GM19035 (cell line): ENCODE measurements around the gene PWWP3B.
"Not testable (repeated sequence)": the region's sequence is repeated elsewhere in the genome, so short reads cannot be mapped to it uniquely, and the experiment has no call there.

Experiments used
- ATAC-seq: cut with Tn5 transposase; IDR thresholded peaks from one replicate; pipeline ENCODE4 v1.9.1; 2021; ENCODE audit not compliant: unreplicated experiment

Gene PWWP3B

DNA sequence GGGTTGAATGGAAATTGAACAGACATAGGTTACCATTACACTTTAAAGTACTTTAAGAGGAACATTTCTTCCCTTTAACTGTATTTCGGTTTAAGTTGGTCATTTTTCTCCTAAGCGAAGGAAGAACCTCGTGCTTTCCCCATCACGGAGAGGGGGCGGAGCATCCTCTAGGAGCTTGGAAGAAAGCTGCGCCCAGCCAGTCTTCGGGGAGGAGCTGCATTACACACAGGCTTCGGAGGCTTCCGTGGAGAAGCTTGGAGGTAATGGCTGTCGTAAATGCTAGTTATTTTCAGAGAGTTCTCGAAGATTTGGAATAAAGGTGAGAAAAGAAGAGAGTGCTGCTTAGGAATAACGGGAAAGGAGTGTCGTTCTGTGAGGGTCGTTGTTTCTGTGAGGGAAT, at the start of gene PWWP3B:
Gene PWWP3B (plus strand): TSS at position 199 of the 400 bp plus-strand sequence. CDS start 37,128 bp downstream, outside the sequence.
- ATAC-seq: no peak

DNA sequence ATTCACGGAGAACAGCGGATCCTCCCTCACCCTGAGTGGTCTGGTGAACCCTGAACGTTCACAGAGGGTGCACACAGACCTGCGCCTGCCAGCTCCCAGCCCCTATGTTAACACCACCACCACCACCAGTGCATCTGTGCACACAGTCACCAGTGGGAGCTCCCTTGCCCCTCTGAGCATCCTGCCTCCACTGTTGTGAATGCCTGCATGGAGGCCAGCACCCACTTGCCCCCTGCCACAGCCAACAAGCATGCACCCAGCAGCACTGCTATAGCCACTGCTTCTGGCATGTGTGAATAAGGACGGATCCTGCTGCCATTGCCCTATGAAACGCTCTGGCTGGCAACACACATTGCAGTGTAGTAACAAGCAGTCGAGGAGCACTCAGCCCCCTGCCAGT, 29.1 kb upstream of the PWWP3B start:
- ATAC-seq: no peak

DNA sequence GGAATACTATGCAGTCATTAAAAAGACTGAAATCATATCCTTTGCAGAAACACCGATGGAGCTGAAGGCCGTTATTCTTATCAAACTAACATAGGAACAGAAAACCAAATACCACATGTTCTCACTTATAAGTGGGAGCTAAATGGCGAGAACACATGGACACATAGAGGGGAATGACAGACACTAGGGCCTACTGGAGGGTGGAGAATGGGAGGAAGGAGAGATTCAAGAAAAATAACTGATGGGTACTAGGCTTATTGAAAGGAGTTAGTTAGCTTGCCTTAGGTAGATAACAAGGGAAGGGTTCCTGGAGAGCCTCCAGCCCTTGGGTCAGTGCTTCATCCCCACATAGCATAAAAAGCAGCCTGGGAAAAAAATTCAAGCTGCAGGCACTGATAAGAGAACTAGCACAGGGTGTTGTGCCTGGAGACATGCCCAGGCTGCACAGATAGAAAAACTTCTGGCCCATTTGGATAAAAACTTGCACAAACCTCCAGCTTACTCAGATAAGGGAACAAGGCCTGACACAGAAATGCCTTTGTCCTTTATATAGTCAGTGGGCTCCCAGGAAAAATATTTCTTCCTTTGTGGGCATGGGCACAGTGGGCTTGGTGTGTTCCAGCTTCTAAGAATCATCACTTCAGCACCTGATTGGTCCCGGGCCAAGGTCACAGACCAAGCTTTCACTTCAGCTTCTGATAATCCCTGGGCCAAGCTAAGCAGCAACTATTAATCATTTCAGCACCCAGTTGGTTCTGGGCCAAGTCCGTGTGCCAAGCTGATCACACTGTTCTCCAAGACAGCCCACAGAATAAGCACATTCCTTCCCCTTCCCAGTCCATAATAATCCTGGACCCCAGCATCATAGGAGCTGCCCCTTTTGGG, 23.1 kb upstream of the PWWP3B start:
- ATAC-seq: no peak

DNA sequence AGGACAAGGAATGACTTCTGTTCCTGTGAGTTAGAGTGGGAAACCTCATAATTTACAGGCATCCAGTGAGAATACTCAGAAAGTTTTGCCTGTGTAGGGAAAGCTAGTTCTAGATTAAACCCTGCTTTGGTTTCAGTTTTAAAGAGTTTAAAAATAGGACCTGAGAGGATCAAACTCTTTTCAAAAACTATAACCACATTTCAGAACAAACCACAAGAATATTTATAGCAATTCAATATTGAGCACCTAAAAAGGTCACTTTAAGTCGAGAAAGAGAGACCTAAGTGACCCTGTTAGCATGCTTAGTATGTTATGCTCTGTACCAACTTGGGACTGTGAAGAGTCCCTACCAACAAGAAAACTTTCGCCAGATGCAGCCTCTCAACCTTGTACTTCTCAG, 17.4 kb upstream of the PWWP3B start:
- no peak for ATAC-seq

DNA sequence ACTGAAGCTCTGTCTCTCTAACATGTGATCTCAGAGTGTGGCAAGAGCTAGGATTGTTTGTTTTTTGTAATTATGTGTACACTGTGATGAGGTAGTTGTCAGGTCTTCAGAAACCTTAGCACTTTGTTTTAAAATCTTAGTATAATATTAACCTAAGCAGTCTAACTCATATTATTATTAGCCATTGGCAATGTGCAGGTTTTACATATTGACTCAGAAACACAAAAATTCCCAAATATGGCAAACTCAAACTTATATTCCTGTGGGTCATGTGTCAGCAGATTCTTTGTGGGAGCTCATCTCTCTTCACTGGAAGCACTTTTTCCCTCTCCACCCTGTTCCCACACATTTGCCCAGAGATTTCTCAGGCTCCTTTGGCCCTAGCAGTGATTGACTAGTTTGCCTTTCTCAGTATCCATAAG, 8.2 kb upstream of the PWWP3B start:
- no peak for ATAC-seq

DNA sequence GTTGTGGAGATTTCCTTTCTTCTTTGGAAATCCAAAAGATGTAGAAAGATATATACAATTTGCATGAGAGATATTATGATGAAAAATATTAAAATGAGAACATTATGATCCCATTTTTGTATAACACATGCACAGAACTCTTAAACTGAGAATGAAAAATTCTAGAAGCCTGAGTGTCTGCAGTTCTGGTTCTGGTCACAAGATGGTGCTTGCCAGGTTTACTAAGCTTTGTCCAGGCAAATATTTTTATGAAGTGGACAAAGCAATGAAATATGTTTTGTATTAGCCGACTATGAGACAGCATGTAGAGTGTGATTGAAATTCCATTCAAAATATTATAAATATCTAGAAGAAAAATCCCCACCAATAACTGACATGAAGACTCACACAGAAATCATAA, 2.2 kb downstream of the PWWP3B start:
- no peak for ATAC-seq

- ATAC-seq: no peak
These were observed 3.3 kb downstream of the PWWP3B start for GRCh38 chrX:106171293-106171820.

DNA sequence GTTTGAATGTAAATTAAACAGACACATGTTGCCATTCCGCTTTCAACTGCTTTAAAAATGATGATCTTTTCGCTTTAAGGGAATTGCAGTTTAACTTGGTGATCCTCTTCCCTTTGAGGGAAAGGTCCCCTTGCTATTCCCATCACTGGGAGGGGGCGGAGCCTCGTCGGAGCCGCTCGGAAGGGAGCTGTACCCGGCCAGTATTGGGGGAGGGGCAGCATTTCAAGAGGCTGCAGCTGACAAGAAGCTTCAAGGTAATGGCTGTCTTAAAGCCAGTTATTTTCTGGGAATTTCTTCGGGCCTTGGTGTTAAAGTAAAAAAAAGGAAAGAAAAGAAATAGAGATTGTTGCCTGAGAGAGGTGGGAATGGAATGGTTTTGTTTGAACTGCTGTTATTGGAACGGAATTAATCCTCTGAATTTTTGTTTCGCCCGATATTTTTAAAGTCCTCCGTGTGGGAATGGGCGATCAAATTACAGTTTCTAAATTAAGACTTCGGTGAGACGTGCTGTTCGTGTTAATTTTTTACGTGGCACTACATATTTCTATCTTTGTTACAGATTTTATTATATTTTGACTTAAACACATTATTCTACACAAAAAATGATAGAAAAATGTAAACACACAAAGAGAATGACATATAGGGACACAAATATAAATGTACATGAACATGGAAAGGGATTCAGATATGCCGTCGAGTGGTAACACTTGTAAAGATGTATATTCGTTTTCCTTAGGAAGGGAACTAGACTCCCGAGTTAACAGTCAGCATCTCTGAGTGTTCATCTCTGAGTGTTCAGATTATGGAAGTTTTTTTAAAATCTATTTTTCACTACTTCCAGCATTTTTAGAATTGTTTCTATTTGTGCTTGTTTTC, 9.2 kb downstream of the PWWP3B start:
- no peak for ATAC-seq

DNA sequence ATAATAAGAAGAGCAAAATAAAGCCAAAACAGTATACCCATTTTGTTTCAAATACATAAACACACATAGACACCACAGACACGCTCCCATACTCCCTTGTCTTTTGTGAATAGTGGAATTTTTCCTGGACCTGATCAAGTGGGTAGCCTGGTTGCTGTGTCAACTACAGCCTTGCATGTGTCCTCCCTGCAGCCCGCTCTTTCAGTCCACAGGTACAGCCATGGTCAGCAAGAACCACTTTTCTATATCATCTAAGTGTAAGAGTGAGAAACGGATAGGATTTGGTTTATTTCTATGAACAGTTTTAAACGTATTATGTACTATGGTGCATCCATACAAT, 9.8 kb downstream of the PWWP3B start:
- ATAC-seq: no peak

- no peak for ATAC-seq
These were observed 10.7 kb downstream of the PWWP3B start for GRCh38 chrX:106178826-106179225.

- ATAC-seq: not testable (repeated sequence)
These were observed 15.6 kb downstream of the PWWP3B start for GRCh38 chrX:106183685-106184084.

DNA sequence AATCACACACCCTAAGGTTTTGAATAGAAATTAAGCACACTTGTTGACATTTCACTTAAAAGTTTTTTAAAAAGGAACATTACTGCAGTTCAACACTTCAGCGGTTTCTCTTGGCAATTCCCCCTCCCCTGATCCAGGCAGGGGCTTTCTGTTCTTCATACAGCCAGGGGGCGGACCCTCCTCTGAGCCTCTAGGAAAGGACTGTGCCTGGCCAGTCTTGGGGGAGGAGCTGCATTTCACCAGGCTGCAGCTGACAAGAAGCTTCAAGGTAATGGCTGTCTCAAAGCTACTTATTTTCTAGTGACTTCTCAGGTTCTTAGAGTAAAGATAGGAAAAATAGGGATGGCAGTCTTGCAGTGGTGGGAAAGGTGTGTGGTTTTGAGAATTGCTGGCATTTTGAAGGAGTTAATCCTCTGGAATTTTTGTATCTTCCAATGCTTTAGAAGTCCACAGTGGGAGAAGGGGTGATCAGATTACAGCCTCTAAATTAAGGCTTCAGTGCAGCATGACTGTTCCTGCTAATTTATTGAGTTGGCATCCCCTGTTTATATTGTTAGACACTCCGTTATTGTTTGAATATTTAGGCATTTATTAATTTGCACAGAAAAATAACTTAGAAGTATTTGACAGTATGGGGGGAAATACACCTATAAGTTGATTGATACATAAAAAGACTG, 33.5 kb downstream of the PWWP3B start:
- ATAC-seq: no peak

DNA sequence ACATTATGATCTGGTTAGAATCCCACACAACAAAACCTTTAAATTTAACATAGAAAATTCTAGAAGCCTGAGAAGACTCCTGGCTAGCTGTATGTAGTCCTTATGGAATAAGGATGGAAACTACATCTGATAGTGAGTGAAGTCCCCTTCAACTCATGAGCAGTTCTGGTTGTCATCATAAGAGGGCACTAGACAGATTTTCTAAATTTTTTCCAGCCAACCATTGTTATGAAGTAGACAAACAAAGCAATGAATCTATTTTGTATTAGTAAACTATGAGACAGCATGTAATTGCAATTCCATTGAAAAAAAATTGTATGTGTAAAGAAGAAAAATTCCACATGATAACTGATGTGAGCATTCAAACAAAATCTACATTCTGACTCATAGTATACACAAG, 35.2 kb downstream of the PWWP3B start:
- no peak for ATAC-seq

DNA sequence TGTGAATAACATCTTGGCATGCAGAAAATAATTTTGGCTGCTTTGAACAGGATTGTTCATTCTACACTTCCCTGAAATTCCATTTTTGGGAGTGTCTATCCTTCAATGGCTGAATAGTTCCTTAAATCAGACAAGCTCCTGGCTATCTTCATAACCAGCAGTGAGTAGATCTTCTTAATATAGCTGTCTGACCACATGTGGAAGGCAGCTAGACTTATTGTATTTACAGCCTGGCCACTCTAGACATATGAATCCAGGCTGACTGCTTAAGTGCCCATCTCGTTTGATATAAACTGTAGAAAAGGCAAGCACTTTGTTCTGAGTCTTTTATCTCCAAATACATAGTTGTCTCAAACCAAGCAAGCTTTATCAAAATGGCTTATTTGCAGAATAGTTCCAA, 40.0 kb downstream of the PWWP3B start:
- no peak for ATAC-seq
